Mesendoderm (in vitro differentiated cells): ENCODE data around the gene GMPPA.
A peak's percentile ranks its signal among the peaks of the same experiment; 100 is the strongest.

Source experiments
- DNase-seq: peaks from one replicate; pipeline ENCODE4 v3.0.0; 2013
- H2AK5ac ChIP-seq: 2 replicates; pipeline ENCODE4 v1.6.1; 2013; ENCODE audit warnings: low read length, inconsistent platforms
- H2BK120ac ChIP-seq: 2 replicates; pipeline ENCODE4 v1.6.1; 2013; ENCODE audit warnings: low read depth, mild to moderate bottlenecking, low read length, moderate library complexity, mixed read lengths
- H2BK15ac ChIP-seq: replicated peaks from 2 replicates; pipeline ENCODE4 v1.6.1; 2013; ENCODE audit warnings: low read depth, mild to moderate bottlenecking, moderate library complexity
- H2BK5ac ChIP-seq: 2 replicates; pipeline ENCODE4 v1.6.1; 2013; ENCODE audit warnings: low read length, inconsistent platforms
- H3K18ac ChIP-seq: 2 replicates; pipeline ENCODE4 v1.6.1; 2013; ENCODE audit warnings: mild to moderate bottlenecking, low read length, mixed read lengths
- H3K23ac ChIP-seq: one replicate; pipeline ENCODE4 v1.6.1; 2013; ENCODE audit warnings: low read length
- H3K27ac ChIP-seq: 2 replicates; pipeline ENCODE4 v1.5.1; 2013; ENCODE audit warnings: low read depth, mild to moderate bottlenecking, inconsistent platforms, low read length, moderate library complexity
- H3K27me3 ChIP-seq: 2 replicates; pipeline ENCODE4 v1.6.1; 2013; ENCODE audit warnings: low read length, control low read depth, mild to moderate bottlenecking, inconsistent platforms; ENCODE audit not compliant: insufficient read depth, poor library complexity
- H3K36me3 ChIP-seq: 2 replicates; pipeline ENCODE4 v1.6.1; 2013; ENCODE audit warnings: low read length, inconsistent platforms; ENCODE audit not compliant: control insufficient read depth, insufficient read depth
- H3K4ac ChIP-seq: one replicate; pipeline ENCODE4 v1.6.1; 2013; ENCODE audit warnings: low read depth, mild to moderate bottlenecking, low read length, moderate library complexity
- H3K4me1 ChIP-seq: 2 replicates; pipeline ENCODE4 v1.6.1; 2013; ENCODE audit warnings: low read depth, low read length, inconsistent platforms; ENCODE audit not compliant: control insufficient read depth
- H3K4me2 ChIP-seq: 2 replicates; pipeline ENCODE4 v1.6.1; 2013; ENCODE audit warnings: low read length
- H3K4me3 ChIP-seq: 2 replicates; pipeline ENCODE4 v1.5.1; 2013; ENCODE audit warnings: mild to moderate bottlenecking, low read length
- H3K56ac ChIP-seq: one replicate; pipeline ENCODE4 v1.6.1; 2013; ENCODE audit warnings: low read length
- H3K79me1 ChIP-seq: 2 replicates; pipeline ENCODE4 v1.6.1; 2013; ENCODE audit warnings: low read length, inconsistent platforms
- H3K79me2 ChIP-seq: 2 replicates; pipeline ENCODE4 v1.6.1; 2013; ENCODE audit warnings: mild to moderate bottlenecking, low read length; ENCODE audit not compliant: control insufficient read depth, insufficient read depth
- H3K9ac ChIP-seq: 2 replicates; pipeline ENCODE4 v1.6.1; 2013; ENCODE audit warnings: low read length, inconsistent platforms
- H4K5ac ChIP-seq: one replicate; pipeline ENCODE4 v1.6.1; 2013; ENCODE audit warnings: low read length
- H4K8ac ChIP-seq: one replicate; pipeline ENCODE4 v1.6.1; 2013; ENCODE audit warnings: low read depth, mild to moderate bottlenecking, control low read depth, low read length, moderate library complexity
- WGBS: extraction: QIAGEN DNeasy Blood & Tissue Kit; methylation state at CpG from one replicate; pipeline ENCODE4 v1.1.7; 2013; ENCODE audit warnings: low lambda C conversion rate, missing lambda C conversion rate; ENCODE audit not compliant: insufficient coverage; ENCODE audit errors: extremely low coverage; 5-methylcytosine and 5-hydroxymethylcytosine counted together

The GMPPA gene

GRCh38 chr2:219461047-219461514, 37.6 kb upstream of the GMPPA start:
- peaks cover 17% of the 10 kb centered on the region for H3K4me1 ChIP-seq
- no peak overlapping the region for H3K27ac ChIP-seq
- H2BK15ac ChIP-seq = no peak overlapping the region
- H3K27me3 ChIP-seq = no peaks in the 10 kb centered on the region
- peak overlapping the region; percentile 83 for H3K56ac ChIP-seq
- no peak overlapping the region for H3K4me2 ChIP-seq
- H3K36me3 ChIP-seq = no peaks in the 10 kb centered on the region
- peak overlapping the region; percentile 91 for H4K5ac ChIP-seq
- no peak overlapping the region for H3K4me3 ChIP-seq
- no peaks in the 10 kb centered on the region for H3K79me2 ChIP-seq
- no peak overlapping the region for H2AK5ac ChIP-seq
- peak overlapping the region; percentile 80 for H3K23ac ChIP-seq
- no peaks in the 10 kb centered on the region for H3K79me1 ChIP-seq
- no peak overlapping the region for H3K4ac ChIP-seq
- peak; percentile 62 for DNase-seq
- no CpG with 5 or more reads among the region's 11 CpGs for WGBS
- no peak overlapping the region for H2BK120ac ChIP-seq
- H2BK5ac ChIP-seq = no peak overlapping the region
- peak overlapping the region; percentile 31 for H3K18ac ChIP-seq
- H4K8ac ChIP-seq = no peak overlapping the region
- H3K9ac ChIP-seq = peak overlapping the region; percentile 29

GRCh38 chr2:219461669-219462068, 37.0 kb upstream of the GMPPA start:
- Histone ChIP-seq H3K4me2 (no peak overlapping the region), H3K56ac (peak overlapping the region; percentile 83), H3K27me3 (no peaks in the 10 kb centered on the region)

GRCh38 chr2:219462349-219462748, 36.3 kb upstream of the GMPPA start:
- no peaks in the 10 kb centered on the region for H3K36me3 ChIP-seq
- no CpG with 5 or more reads among the region's 9 CpGs for WGBS
- H3K79me2 ChIP-seq = no peaks in the 10 kb centered on the region
- H4K8ac ChIP-seq = no peak overlapping the region
- no peak overlapping the region for H2BK15ac ChIP-seq
- no peak overlapping the region for H3K4me2 ChIP-seq
- no peak overlapping the region for H3K27ac ChIP-seq
- no peak overlapping the region for H3K23ac ChIP-seq
- H3K4me3 ChIP-seq = no peak overlapping the region
- H2BK120ac ChIP-seq = no peak overlapping the region
- no peak overlapping the region for H3K9ac ChIP-seq
- no peak overlapping the region for H2AK5ac ChIP-seq
- no peaks in the 10 kb centered on the region for H3K79me1 ChIP-seq
- H2BK5ac ChIP-seq = no peak overlapping the region
- no peak overlapping the region for H3K56ac ChIP-seq
- H3K27me3 ChIP-seq = no peaks in the 10 kb centered on the region
- no peak overlapping the region for H3K18ac ChIP-seq
- H4K5ac ChIP-seq = no peak overlapping the region
- DNase-seq = no peak
- no peak overlapping the region for H3K4ac ChIP-seq
- H3K4me1 ChIP-seq = peaks cover 17% of the 10 kb centered on the region

More at GRCh38 chr2:219461669-219462068, 37.0 kb upstream of the GMPPA start:
- Histone ChIP-seq H3K36me3 (no peaks in the 10 kb centered on the region), H3K79me2 (no peaks in the 10 kb centered on the region), H3K9ac (peak overlapping the region; percentile 29), H3K79me1 (no peaks in the 10 kb centered on the region), H3K4ac (no peak overlapping the region), H4K8ac (no peak overlapping the region), H3K18ac (no peak overlapping the region), H4K5ac (no peak overlapping the region), H2AK5ac (no peak overlapping the region), H3K4me3 (no peak overlapping the region), H2BK120ac (no peak overlapping the region), H3K4me1 (peaks cover 17% of the 10 kb centered on the region), H2BK15ac (no peak overlapping the region), H2BK5ac (no peak overlapping the region), H3K27ac (no peak overlapping the region), H3K23ac (no peak overlapping the region)
- whole genome bisulfite sequencing = no CpG with 5 or more reads among the region's 14 CpGs
- no peak for DNase-seq

- H3K79me2 ChIP-seq = no peaks in the 10 kb centered on the region
- H4K8ac ChIP-seq = no peak overlapping the region
- no peak overlapping the region for H2BK5ac ChIP-seq
- H3K4me1 ChIP-seq = peaks cover 17% of the 10 kb centered on the region
- H4K5ac ChIP-seq = no peak overlapping the region
- H3K36me3 ChIP-seq = no peaks in the 10 kb centered on the region
- H3K9ac ChIP-seq = no peak overlapping the region
- H3K4ac ChIP-seq = no peak overlapping the region
- H3K56ac ChIP-seq = no peak overlapping the region
- no peak for DNase-seq
- no peak overlapping the region for H3K4me3 ChIP-seq
- H3K79me1 ChIP-seq = no peaks in the 10 kb centered on the region
- WGBS = no CpG with 5 or more reads among the region's 21 CpGs
- H2BK120ac ChIP-seq = no peak overlapping the region
- no peak overlapping the region for H3K4me2 ChIP-seq
- no peaks in the 10 kb centered on the region for H3K27me3 ChIP-seq
- no peak overlapping the region for H3K27ac ChIP-seq
- H2BK15ac ChIP-seq = no peak overlapping the region
- no peak overlapping the region for H3K18ac ChIP-seq
- H3K23ac ChIP-seq = no peak overlapping the region
- H2AK5ac ChIP-seq = no peak overlapping the region
Observed at GRCh38 chr2:219464286-219465032, 34.2 kb upstream of the GMPPA start.

- Histone ChIP-seq H3K4me3 (no peak overlapping the region), H3K9ac (no peak overlapping the region), H3K79me2 (no peaks in the 10 kb centered on the region), H3K4ac (no peak overlapping the region), H3K23ac (no peak overlapping the region), H3K4me2 (no peak overlapping the region), H3K18ac (no peak overlapping the region), H4K8ac (no peak overlapping the region), H2BK15ac (no peak overlapping the region), H3K4me1 (peaks cover 6% of the 10 kb centered on the region), H3K36me3 (no peaks in the 10 kb centered on the region), H2AK5ac (no peak overlapping the region), H3K56ac (no peak overlapping the region), H3K27ac (no peak overlapping the region), H4K5ac (no peak overlapping the region), H3K79me1 (no peaks in the 10 kb centered on the region), H2BK5ac (no peak overlapping the region), H3K27me3 (no peaks in the 10 kb centered on the region), H2BK120ac (no peak overlapping the region)
- DNase-seq = no peak
- no CpG with 5 or more reads among the region's 47 CpGs for WGBS
Observed at GRCh38 chr2:219465659-219466561, 32.8 kb upstream of the GMPPA start.
